Smooth muscle cell (in vitro differentiated cells): ENCODE data around the gene SMAD4. TPM values are rescaled to one million over a fixed set of nuclear protein-coding genes. Genes with fewer than 3 reads are reported as not detected.

Source experiments
- DNase-seq: peaks from one replicate; lab custom pipeline; 2025; ENCODE audit not compliant: unreplicated experiment; lab: John Stamatoyannopoulos, UW
- H2AFZ ChIP-seq: fragments of 200-600 bp; sonication (generic); 2 replicates; pipeline ENCODE4 v1.6.0; 2016; ENCODE audit warnings: antibody characterized with exemption, low read depth, mild to moderate bottlenecking
- H3F3A ChIP-seq: fragments of 200-600 bp; sonication (generic); 2 replicates; pipeline ENCODE4 v1.6.0; 2017; ENCODE audit warnings: antibody characterized with exemption, low read depth
- H3K27ac ChIP-seq: fragments of 200-600 bp; sonication (generic); 2 replicates; pipeline ENCODE4 v1.5.1; 2016; ENCODE audit warnings: low read depth, mild to moderate bottlenecking
- H3K27me3 ChIP-seq: fragments of 200-600 bp; sonication (generic); 2 replicates; pipeline ENCODE4 v1.6.1; 2016; ENCODE audit warnings: low read depth, mild to moderate bottlenecking
- H3K36me3 ChIP-seq: fragments of 200-600 bp; sonication (generic); 2 replicates; pipeline ENCODE4 v1.5.1; 2016; ENCODE audit warnings: low read depth
- H3K4me1 ChIP-seq: fragments of 200-600 bp; sonication (generic); 2 replicates; pipeline ENCODE4 v1.5.1; 2016; ENCODE audit warnings: low read depth
- H3K4me2 ChIP-seq: fragments of 200-600 bp; sonication (generic); 2 replicates; pipeline ENCODE4 v1.6.0; 2016; ENCODE audit warnings: mild to moderate bottlenecking
- H3K4me3 ChIP-seq: fragments of 200-600 bp; sonication (generic); 2 replicates; pipeline ENCODE4 v1.5.1; 2016; ENCODE audit warnings: mild to moderate bottlenecking
- H3K79me2 ChIP-seq: fragments of 200-600 bp; sonication (generic); 2 replicates; pipeline ENCODE4 v1.6.0; 2016; ENCODE audit warnings: low read depth, mild to moderate bottlenecking
- H3K9ac ChIP-seq: fragments of 200-600 bp; sonication (generic); 2 replicates; pipeline ENCODE4 v1.6.0; 2016; ENCODE audit warnings: low read depth
- H3K9me3 ChIP-seq: fragments of 200-600 bp; sonication (generic); replicated peaks from 2 replicates; pipeline ENCODE4 v1.5.1; 2016; ENCODE audit warnings: low read depth
- H4K20me1 ChIP-seq: fragments of 200-600 bp; sonication (generic); 2 replicates; pipeline ENCODE4 v1.6.0; 2016; ENCODE audit warnings: low read depth
- CTCF ChIP-seq: fragments of 200-600 bp; sonication (generic); IDR thresholded peaks from 2 replicates; pipeline ENCODE4 v1.5.1; 2017; ENCODE audit warnings: borderline replicate concordance, mild to moderate bottlenecking, antibody characterized with exemption; ENCODE audit not compliant: insufficient read depth, poor library complexity, severe bottlenecking
- WGBS: methylation state at CpG from one replicate; pipeline ENCODE4 v1.1.7; 2016; ENCODE audit warnings: low lambda C conversion rate; 5-methylcytosine and 5-hydroxymethylcytosine counted together
- polyA plus RNA-seq: library from polyadenylated mRNA; unstranded; fragments of >200 nt; fragmentation: Nextera tagmentation; extraction: Ambion mirVana; gene quantifications from 2 replicates; pipeline ENCODE4 v1.2.1, GENCODE V29; 2016
- total RNA-seq: library from RNA; depleted of rRNA; stranded (reverse); fragments of >200 nt; gene quantifications from 2 replicates; pipeline ENCODE4 v1.2.3, GENCODE V29; 2014

SMAD4 gene
- total and polyA plus RNA-seq, 2 experiments from 2014 or later = 76.4 to 88.9 TPM

- Histone ChIP-seq H4K20me1 (no peaks in the 10 kb centered on the region), H3K27ac (no peak overlapping the region), H3F3A (no peaks in the 10 kb centered on the region), H3K79me2 (no peaks in the 10 kb centered on the region), H3K4me2 (no peak overlapping the region), H3K4me1 (no peaks in the 10 kb centered on the region), H3K4me3 (no peak overlapping the region), H3K36me3 (no peaks in the 10 kb centered on the region), H2AFZ (no peak overlapping the region), H3K9ac (no peak overlapping the region), H3K27me3 (no peaks in the 10 kb centered on the region), H3K9me3 (no peaks in the 10 kb centered on the region)
- no peak for TF ChIP-seq CTCF
- no peak for DNase-seq
- 58% methylated on average over 13 of the region's 13 CpGs for WGBS
Measured at GRCh38 chr18:51006948-51007789, 22.8 kb upstream of the SMAD4 start.

- Histone ChIP-seq H3K4me1 (no peaks in the 10 kb centered on the region), H3K9ac (no peak overlapping the region), H3K36me3 (no peaks in the 10 kb centered on the region), H3F3A (no peaks in the 10 kb centered on the region), H2AFZ (no peak overlapping the region), H3K4me2 (no peak overlapping the region), H3K79me2 (no peaks in the 10 kb centered on the region), H3K4me3 (no peak overlapping the region), H3K27me3 (no peaks in the 10 kb centered on the region), H3K9me3 (no peaks in the 10 kb centered on the region), H4K20me1 (no peaks in the 10 kb centered on the region), H3K27ac (no peak overlapping the region)
- DNase-seq = no peak
- WGBS = 93% methylated on average over 1 of the region's 1 CpG
- TF ChIP-seq CTCF = no peak
Measured at GRCh38 chr18:51007790-51008139, 22.2 kb upstream of the SMAD4 start.

- H3K27ac ChIP-seq = no peak overlapping the region
- H3K9ac ChIP-seq = no peak overlapping the region
- no peaks in the 10 kb centered on the region for H3K36me3 ChIP-seq
- no peaks in the 10 kb centered on the region for H3K9me3 ChIP-seq
- no peaks in the 10 kb centered on the region for H3K79me2 ChIP-seq
- H3K4me2 ChIP-seq = no peak overlapping the region
- no peaks in the 10 kb centered on the region for H3F3A ChIP-seq
- TF ChIP-seq CTCF = no peak
- H4K20me1 ChIP-seq = no peaks in the 10 kb centered on the region
- no peaks in the 10 kb centered on the region for H3K4me1 ChIP-seq
- H2AFZ ChIP-seq = no peak overlapping the region
- H3K4me3 ChIP-seq = no peak overlapping the region
- no peaks in the 10 kb centered on the region for H3K27me3 ChIP-seq
- DNase-seq = no peak
Measured at GRCh38 chr18:51009072-51009471, 20.9 kb upstream of the SMAD4 start.

- Histone ChIP-seq H3K9ac (no peak overlapping the region), H4K20me1 (no peaks in the 10 kb centered on the region), H3K79me2 (no peaks in the 10 kb centered on the region), H3K36me3 (no peaks in the 10 kb centered on the region), H3K4me2 (no peak overlapping the region), H3K27ac (no peak overlapping the region), H3K27me3 (no peaks in the 10 kb centered on the region), H3K4me1 (no peaks in the 10 kb centered on the region), H3F3A (no peaks in the 10 kb centered on the region), H2AFZ (no peak overlapping the region), H3K9me3 (no peaks in the 10 kb centered on the region), H3K4me3 (no peak overlapping the region)
- DNase-seq = no peak
- no peak for TF ChIP-seq CTCF
Measured at GRCh38 chr18:51010218-51010617, 19.8 kb upstream of the SMAD4 start.
